Trophoblast cell (in vitro differentiated cells and primary cell): ENCODE results near the gene KCNMB1.

Experiments used
- DNase-seq, 2 donors: peaks; one replicate each; pipeline ENCODE4 v3.0.0-alpha.2; 2016
- H2AFZ ChIP-seq: 2 replicates; pipeline ENCODE4 v1.6.1; 2013; ENCODE audit warnings: low read length, moderate library complexity, mild to moderate bottlenecking; ENCODE audit not compliant: insufficient read depth, poor library complexity
- H2AK5ac ChIP-seq: 2 replicates; pipeline ENCODE4 v1.6.1; 2013; ENCODE audit warnings: mild to moderate bottlenecking, low read length
- H2BK120ac ChIP-seq: 2 replicates; pipeline ENCODE4 v1.6.1; 2013; ENCODE audit warnings: low read length, mild to moderate bottlenecking, moderate library complexity; ENCODE audit not compliant: insufficient read depth, poor library complexity
- H2BK12ac ChIP-seq: 2 replicates; pipeline ENCODE4 v1.6.1; 2013; ENCODE audit warnings: mild to moderate bottlenecking, low read length, moderate library complexity
- H2BK5ac ChIP-seq: 2 replicates; pipeline ENCODE4 v1.6.1; 2013; ENCODE audit warnings: low read length, low read depth, moderate library complexity, mild to moderate bottlenecking; ENCODE audit not compliant: poor library complexity
- H3K14ac ChIP-seq: 2 replicates; pipeline ENCODE4 v1.6.1; 2013; ENCODE audit warnings: mild to moderate bottlenecking, low read length
- H3K18ac ChIP-seq: 2 replicates; pipeline ENCODE4 v1.6.1; 2013; ENCODE audit warnings: mild to moderate bottlenecking, low read length
- H3K23ac ChIP-seq: 2 replicates; pipeline ENCODE4 v1.6.1; 2013; ENCODE audit warnings: low read length
- H3K27ac ChIP-seq: 2 replicates; pipeline ENCODE4 v1.5.1; 2013; ENCODE audit warnings: low read depth, mild to moderate bottlenecking, inconsistent platforms, low read length, moderate library complexity
- H3K27me3 ChIP-seq: 2 replicates; pipeline ENCODE4 v1.6.1; 2013; ENCODE audit warnings: inconsistent platforms, mild to moderate bottlenecking, low read length, moderate library complexity; ENCODE audit not compliant: insufficient read depth
- H3K36me3 ChIP-seq, 2 experiments: 1 replicate in 1 of 2; 2 replicates in 1 of 2; pipeline ENCODE4 v1.6.1; 2013; ENCODE audit warnings: low read length in 2 of 2, mild to moderate bottlenecking in 2 of 2, moderate library complexity in 1 of 2; ENCODE audit not compliant: insufficient read depth in 2 of 2, control insufficient read depth in 1 of 2
- H3K4ac ChIP-seq: 2 replicates; pipeline ENCODE4 v1.6.1; 2013; ENCODE audit warnings: low read depth, mild to moderate bottlenecking, low read length, moderate library complexity
- H3K4me1 ChIP-seq, 2 experiments: 1 replicate in 1 of 2; 2 replicates in 1 of 2; pipeline ENCODE4 v1.6.1; 2013; ENCODE audit warnings: low read length in 2 of 2, mild to moderate bottlenecking in 2 of 2, moderate library complexity in 1 of 2; ENCODE audit not compliant: insufficient read depth in 2 of 2, control insufficient read depth in 1 of 2
- H3K4me2 ChIP-seq: 2 replicates; pipeline ENCODE4 v1.6.1; 2013; ENCODE audit warnings: inconsistent platforms, mild to moderate bottlenecking, low read length, moderate library complexity
- H3K4me3 ChIP-seq: 2 replicates; pipeline ENCODE4 v1.5.1; 2013; ENCODE audit warnings: mild to moderate bottlenecking, low read depth, low read length, inconsistent platforms
- H3K79me1 ChIP-seq: one replicate; pipeline ENCODE4 v1.6.1; 2013; ENCODE audit warnings: low read length
- H3K79me2 ChIP-seq: 2 replicates; pipeline ENCODE4 v1.6.1; 2013; ENCODE audit warnings: low read length, mild to moderate bottlenecking; ENCODE audit not compliant: control insufficient read depth, insufficient read depth, poor library complexity
- H3K9ac ChIP-seq: 2 replicates; pipeline ENCODE4 v1.6.1; 2013; ENCODE audit warnings: mild to moderate bottlenecking, low read length
- H3K9me3 ChIP-seq: 2 replicates; pipeline ENCODE4 v1.6.1; 2013; ENCODE audit warnings: low read depth, mild to moderate bottlenecking, control low read depth, inconsistent platforms, low read length; ENCODE audit not compliant: insufficient read depth
- H4K12ac ChIP-seq: 2 replicates; pipeline ENCODE4 v1.6.1; 2013; ENCODE audit warnings: low read depth, mild to moderate bottlenecking, low read length, moderate library complexity
- H4K8ac ChIP-seq: 2 replicates; pipeline ENCODE4 v1.6.1; 2013; ENCODE audit warnings: low read depth, mild to moderate bottlenecking, low read length, moderate library complexity
- H4K91ac ChIP-seq: one replicate; pipeline ENCODE4 v1.6.1; 2013; ENCODE audit warnings: low read depth, mild to moderate bottlenecking, low read length, moderate library complexity
- WGBS: extraction: QIAGEN DNeasy Blood & Tissue Kit; methylation state at CpG from one replicate; pipeline ENCODE4 v1.1.7; 2013; ENCODE audit warnings: missing lambda C conversion rate; ENCODE audit not compliant: insufficient read length, insufficient coverage; ENCODE audit errors: extremely low coverage; 5-methylcytosine and 5-hydroxymethylcytosine counted together

KCNMB1 gene

GRCh38 chr5:170360709-170361108 lies 28.5 kb downstream of the KCNMB1 start:
- Histone ChIP-seq H3K23ac (no peak overlapping the region), H3K36me3 (no peaks in the 10 kb centered on the region), H3K4me2 (no peak overlapping the region), H4K12ac (no peak overlapping the region), H4K8ac (peak overlapping the region; percentile 9), H4K91ac (peak overlapping the region; percentile 8), H3K4me3 (no peak overlapping the region), H3K18ac (no peak overlapping the region), H3K79me1 (no peaks in the 10 kb centered on the region), H2BK5ac (no peak overlapping the region), H2BK120ac (no peak overlapping the region), H3K79me2 (no peaks in the 10 kb centered on the region), H3K14ac (no peak overlapping the region), H3K27ac (no peak overlapping the region), H3K4ac (no peak overlapping the region), H3K9me3 (no peaks in the 10 kb centered on the region), H2BK12ac (no peak overlapping the region), H2AFZ (no peak overlapping the region), H3K9ac (no peak overlapping the region), H3K4me1 (peaks cover 16 to 21% of the 10 kb centered on the region in 2 experiments), H3K27me3 (no peaks in the 10 kb centered on the region), H2AK5ac (peak overlapping the region; percentile 18)
- DNase-seq, result peak in 1 of 2 donors; percentile 4
- WGBS, result no CpG with 5 or more reads among the region's 8 CpGs

GRCh38 chr5:170357955-170358444 lies 31.2 kb downstream of the KCNMB1 start:
- no peak overlapping the region for H4K8ac ChIP-seq
- H3K27ac ChIP-seq, result no peak overlapping the region
- H2AFZ ChIP-seq, result no peak overlapping the region
- H3K36me3 ChIP-seq, result no peaks in the 10 kb centered on the region
- peaks cover 3% of the 10 kb centered on the region for H3K79me1 ChIP-seq
- H3K4me1 ChIP-seq, result peaks cover 24 to 31% of the 10 kb centered on the region in 2 experiments
- H2BK120ac ChIP-seq, result no peak overlapping the region
- H2BK5ac ChIP-seq, result no peak overlapping the region
- no peak overlapping the region for H2BK12ac ChIP-seq
- H2AK5ac ChIP-seq, result no peak overlapping the region
- no peak overlapping the region for H3K14ac ChIP-seq
- H3K18ac ChIP-seq, result no peak overlapping the region
- H3K27me3 ChIP-seq, result no peaks in the 10 kb centered on the region
- H3K4me3 ChIP-seq, result no peak overlapping the region
- H3K4ac ChIP-seq, result no peak overlapping the region
- H3K79me2 ChIP-seq, result no peaks in the 10 kb centered on the region
- H3K9ac ChIP-seq, result no peak overlapping the region
- H3K9me3 ChIP-seq, result no peaks in the 10 kb centered on the region
- peak in 1 of 2 donors; percentile 17 for DNase-seq
- H4K12ac ChIP-seq, result no peak overlapping the region
- WGBS, result no CpG with 5 or more reads among the region's 8 CpGs
- no peak overlapping the region for H3K4me2 ChIP-seq
- H4K91ac ChIP-seq, result no peak overlapping the region
- H3K23ac ChIP-seq, result no peak overlapping the region

DNA sequence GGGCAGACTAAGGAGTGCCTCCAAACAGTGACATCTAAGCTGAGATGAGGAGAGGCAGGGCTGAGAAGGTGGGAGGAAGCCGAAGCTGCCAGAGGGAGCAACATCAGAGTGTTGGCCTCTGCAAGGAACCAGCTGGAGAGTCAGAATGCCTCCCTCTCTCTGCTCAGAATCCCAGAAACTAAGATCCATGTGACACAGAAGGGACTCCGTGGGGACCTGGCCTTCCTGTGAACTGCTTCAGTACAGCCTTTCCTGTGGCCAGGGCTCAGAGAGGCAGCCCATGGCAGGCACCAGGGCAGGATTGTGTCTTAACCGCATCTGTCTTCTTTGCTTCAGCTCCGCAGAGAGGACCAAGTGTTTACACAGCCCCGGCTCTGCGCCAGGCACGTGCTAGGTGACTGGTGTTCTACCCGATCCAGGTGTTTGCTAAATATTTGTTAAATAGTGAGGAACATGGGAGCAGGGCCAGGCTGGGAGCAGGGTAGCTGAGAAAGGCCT lies 33.5 kb downstream of the KCNMB1 start:
- no CpG with 5 or more reads among the region's 8 CpGs for WGBS
- H3K79me2 ChIP-seq, result no peaks in the 10 kb centered on the region
- no peak overlapping the region for H3K9ac ChIP-seq

DNA sequence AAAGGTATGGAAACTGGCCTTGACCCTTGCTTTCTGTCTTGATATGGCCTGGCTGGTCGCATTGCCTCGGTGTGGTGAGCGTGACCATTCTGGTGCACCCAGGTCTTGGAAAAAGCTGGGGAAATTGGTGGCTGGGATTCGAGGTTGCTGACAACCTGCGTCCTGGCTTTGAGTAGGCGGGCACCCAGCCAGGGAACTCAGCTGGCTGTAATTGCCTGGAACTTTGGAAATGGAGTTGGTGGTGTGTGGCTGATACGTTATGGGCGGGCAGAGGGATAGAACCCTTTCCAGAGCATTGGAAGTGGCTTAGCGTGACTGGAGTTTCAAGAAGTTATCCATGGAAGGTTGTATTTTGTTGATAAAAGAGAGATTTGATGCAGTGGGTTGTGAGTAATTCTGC lies 35.2 kb downstream of the KCNMB1 start:
- peak overlapping the region; percentile 51 for H2AK5ac ChIP-seq
- no peaks in the 10 kb centered on the region for H3K79me2 ChIP-seq
- H2AFZ ChIP-seq, result no peak overlapping the region
- no peak overlapping the region for H3K4me2 ChIP-seq
- no peak overlapping the region for H2BK5ac ChIP-seq
- H3K27me3 ChIP-seq, result no peaks in the 10 kb centered on the region
- H3K79me1 ChIP-seq, result peaks cover 3% of the 10 kb centered on the region
- H4K12ac ChIP-seq, result no peak overlapping the region
- no peaks in the 10 kb centered on the region for H3K9me3 ChIP-seq
- no CpG with 5 or more reads among the region's 9 CpGs for whole genome bisulfite sequencing
- H4K91ac ChIP-seq, result peak overlapping the region; percentile 45
- H3K14ac ChIP-seq, result no peak overlapping the region
- peak overlapping the region; percentile 26 for H3K18ac ChIP-seq
- H4K8ac ChIP-seq, result peak overlapping the region; percentile 39
- H3K36me3 ChIP-seq, result no peaks in the 10 kb centered on the region
- H3K4ac ChIP-seq, result peak overlapping the region; percentile 22
- H3K23ac ChIP-seq, result no peak overlapping the region
- no peak overlapping the region for H3K9ac ChIP-seq
- DNase-seq, result no peak
- no peak overlapping the region for H3K4me3 ChIP-seq
- no peak overlapping the region for H3K27ac ChIP-seq
- H3K4me1 ChIP-seq, result peaks cover 18 to 22% of the 10 kb centered on the region in 2 experiments
- peak overlapping the region; percentile 16 for H2BK12ac ChIP-seq
- peak overlapping the region; percentile 28 for H2BK120ac ChIP-seq

More for the DNA sequence above, 33.5 kb downstream of the KCNMB1 start:
- no peak overlapping the region for H2AFZ ChIP-seq
- H3K14ac ChIP-seq, result peak overlapping the region; percentile 39
- H3K4ac ChIP-seq, result no peak overlapping the region
- no peak overlapping the region for H3K18ac ChIP-seq
- H3K79me1 ChIP-seq, result peaks cover 3% of the 10 kb centered on the region
- no peaks in the 10 kb centered on the region for H3K9me3 ChIP-seq
- no peak overlapping the region for H3K4me2 ChIP-seq
- no peak overlapping the region for H2BK120ac ChIP-seq
- no peak overlapping the region for H3K4me3 ChIP-seq
- no peaks in the 10 kb centered on the region for H3K36me3 ChIP-seq
- no peak for DNase-seq
- H3K27ac ChIP-seq, result no peak overlapping the region
- H4K8ac ChIP-seq, result no peak overlapping the region
- no peak overlapping the region for H4K91ac ChIP-seq
- H2BK12ac ChIP-seq, result no peak overlapping the region
- no peak overlapping the region for H2BK5ac ChIP-seq
- H4K12ac ChIP-seq, result no peak overlapping the region
- H3K4me1 ChIP-seq, result peaks cover 19 to 23% of the 10 kb centered on the region in 2 experiments
- no peaks in the 10 kb centered on the region for H3K27me3 ChIP-seq
- no peak overlapping the region for H3K23ac ChIP-seq
- H2AK5ac ChIP-seq, result no peak overlapping the region
